ENCODE results near the gene RASSF5.

GRCh38 chr1:206470692-206471414 is 36.5 kb upstream of the RASSF5 start:
- TF ChIP-seq CTCF (conservative IDR thresholded peaks at IDR 0.05; ENCODE audit: low read depth in 2 of 2) (no peak), REST (IDR thresholded peaks at IDR 0.05; ENCODE audit: unreplicated experiment) (no peak), POLR2AphosphoS5 (IDR thresholded peaks at IDR 0.05; ENCODE audit: low read depth) (no peak), NANOG (IDR thresholded peaks at IDR 0.05; ENCODE audit: borderline replicate concordance) (no peak), EZH2phosphoT487 (IDR thresholded peaks at IDR 0.05; ENCODE audit: unreplicated experiment) (no peak)
